Measurements from ENCODE around the gene LMLN.
"Not testable (repeated sequence)": the region's sequence is repeated elsewhere in the genome, so short reads cannot be mapped to it uniquely, and the experiment has no call there.

Gene LMLN

GRCh38 chr3:198027799-198028390, 67.9 kb downstream of the LMLN start:
- no peak for DNase-seq

DNA sequence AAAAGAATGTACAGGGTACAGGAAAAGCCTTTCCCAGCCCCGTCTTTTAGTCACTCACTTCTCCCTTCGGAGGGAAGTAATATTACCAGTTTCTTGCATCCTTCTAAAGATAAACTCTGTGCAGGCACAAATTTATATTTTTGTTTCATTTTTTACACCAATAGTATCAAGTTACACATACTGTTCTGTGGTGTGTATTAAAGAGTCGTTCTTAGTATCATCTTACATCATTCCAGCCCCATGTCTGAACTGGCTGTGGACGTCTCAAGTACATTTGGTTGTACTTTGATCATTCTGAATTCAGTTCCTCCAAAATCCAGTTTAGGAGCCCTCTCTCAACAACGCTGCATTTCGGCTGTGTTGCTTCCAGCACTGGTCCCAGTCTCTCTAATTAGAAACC, 68.7 kb downstream of the LMLN start:
- no peak for DNase-seq

GRCh38 chr3:198030125-198030524, 70.1 kb downstream of the LMLN start:
- DNase-seq: no peak

- no peak for DNase-seq
These were observed 70.7 kb downstream of the LMLN start for GRCh38 chr3:198030726-198031125.

- DNase-seq: no peak
These were observed 72.3 kb downstream of the LMLN start for GRCh38 chr3:198032039-198032936.

- no peak for DNase-seq
These were observed 83.1 kb downstream of the LMLN start for GRCh38 chr3:198043119-198043518.

DNA sequence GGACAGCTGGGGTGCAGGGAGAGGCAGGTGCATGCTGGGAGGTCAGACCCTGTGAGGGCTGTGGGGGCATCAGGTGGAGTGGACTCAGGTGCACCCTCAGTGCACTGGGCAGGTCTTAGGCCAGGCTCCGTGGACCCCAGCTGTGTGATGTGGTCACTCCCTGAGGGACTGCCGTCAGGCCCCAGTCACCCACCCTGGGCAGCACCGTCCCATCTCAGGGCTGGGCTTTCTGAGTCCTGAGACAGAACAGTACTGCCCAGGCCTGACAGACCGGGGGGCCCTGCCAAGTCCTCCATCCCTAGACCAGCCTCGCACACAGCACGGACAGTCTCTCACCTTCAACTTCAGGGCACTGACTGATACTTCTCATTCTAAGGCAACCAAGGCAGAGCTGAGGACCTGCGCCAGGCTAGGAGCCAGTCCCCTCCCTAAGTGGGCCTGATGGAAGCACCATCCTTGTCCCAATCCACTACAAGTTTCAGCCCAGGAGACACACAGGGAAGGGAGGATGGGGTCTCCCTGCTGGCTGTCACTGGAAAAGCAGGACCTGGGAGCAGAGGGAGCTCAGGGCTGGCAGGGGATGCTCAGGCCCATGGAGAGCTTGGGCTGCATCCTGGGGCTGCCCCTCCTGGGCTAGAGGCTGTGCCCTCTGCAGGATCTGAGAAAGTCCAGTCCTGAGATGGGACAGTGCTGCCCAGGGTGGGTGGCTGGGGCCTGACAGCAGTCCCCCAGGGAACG, 86.3 kb downstream of the LMLN start:
- no peak for DNase-seq

GRCh38 chr3:198048445-198048844, 88.4 kb downstream of the LMLN start:
- no peak for DNase-seq

GRCh38 chr3:198051836-198052235, 91.8 kb downstream of the LMLN start:
- no peak for DNase-seq

GRCh38 chr3:198053462-198053861, 93.4 kb downstream of the LMLN start:
- DNase-seq: not testable (repeated sequence)

- DNase-seq: no peak
These were observed 101.4 kb downstream of the LMLN start for GRCh38 chr3:198061119-198062067.

DNA sequence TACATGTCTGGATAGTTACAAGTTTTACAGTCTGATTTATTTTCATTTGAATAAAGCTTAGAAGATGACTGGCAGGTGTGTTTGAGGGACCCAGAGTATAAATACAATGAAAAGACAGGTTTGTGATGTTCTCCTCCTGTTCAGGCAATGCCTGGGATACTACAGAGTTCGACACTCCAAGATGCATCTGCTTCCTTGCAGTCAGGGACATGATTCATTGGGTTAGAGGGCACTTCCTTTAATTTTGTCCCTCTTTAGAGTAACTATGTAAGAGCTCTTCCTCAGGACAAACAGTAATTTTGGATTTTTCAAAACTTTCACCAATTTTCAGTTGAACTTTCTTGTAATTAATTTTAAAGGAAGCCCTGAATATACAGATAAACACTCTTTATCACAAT, 102.0 kb downstream of the LMLN start:
- DNase-seq: no peak

GRCh38 chr3:198064420-198064819, 104.4 kb downstream of the LMLN start:
- no peak for DNase-seq

- DNase-seq: no peak
These were observed 105.9 kb downstream of the LMLN start for GRCh38 chr3:198065897-198066296.

GRCh38 chr3:198067416-198067815, 107.4 kb downstream of the LMLN start:
- DNase-seq: no peak

GRCh38 chr3:198070871-198071270, 110.9 kb downstream of the LMLN start:
- DNase-seq: no peak

GRCh38 chr3:198071602-198072287, 111.7 kb downstream of the LMLN start:
- no peak for DNase-seq

DNA sequence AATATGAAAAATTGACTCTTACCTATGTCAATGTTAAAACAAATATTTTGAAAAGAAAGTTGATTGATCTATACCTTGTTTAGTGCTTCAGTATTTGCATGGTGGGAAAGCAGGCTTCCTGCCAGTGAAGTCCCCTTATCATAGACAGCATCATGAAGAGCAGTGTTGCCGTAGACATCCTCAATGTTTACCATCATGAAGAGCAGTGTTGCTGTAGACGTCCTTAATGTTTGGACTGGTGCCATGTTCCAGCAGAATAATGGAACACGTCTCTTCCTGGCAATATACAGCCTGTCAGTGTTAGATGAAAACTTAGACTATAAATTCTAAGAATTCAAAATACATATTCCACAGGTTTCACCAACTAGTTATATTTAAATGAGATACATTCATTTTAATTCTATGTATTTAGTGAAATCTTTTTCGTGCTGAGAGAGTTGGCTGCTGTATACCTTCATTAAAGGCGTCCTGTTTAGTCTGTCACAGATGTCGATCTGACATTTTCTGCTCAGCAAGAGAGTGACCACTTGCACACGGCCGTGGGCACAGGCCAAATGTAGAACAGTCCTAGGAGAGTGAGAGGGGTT, 116.8 kb downstream of the LMLN start:
- DNase-seq: no peak

- no peak for DNase-seq
These were observed 119.9 kb downstream of the LMLN start for GRCh38 chr3:198079771-198080520.

DNA sequence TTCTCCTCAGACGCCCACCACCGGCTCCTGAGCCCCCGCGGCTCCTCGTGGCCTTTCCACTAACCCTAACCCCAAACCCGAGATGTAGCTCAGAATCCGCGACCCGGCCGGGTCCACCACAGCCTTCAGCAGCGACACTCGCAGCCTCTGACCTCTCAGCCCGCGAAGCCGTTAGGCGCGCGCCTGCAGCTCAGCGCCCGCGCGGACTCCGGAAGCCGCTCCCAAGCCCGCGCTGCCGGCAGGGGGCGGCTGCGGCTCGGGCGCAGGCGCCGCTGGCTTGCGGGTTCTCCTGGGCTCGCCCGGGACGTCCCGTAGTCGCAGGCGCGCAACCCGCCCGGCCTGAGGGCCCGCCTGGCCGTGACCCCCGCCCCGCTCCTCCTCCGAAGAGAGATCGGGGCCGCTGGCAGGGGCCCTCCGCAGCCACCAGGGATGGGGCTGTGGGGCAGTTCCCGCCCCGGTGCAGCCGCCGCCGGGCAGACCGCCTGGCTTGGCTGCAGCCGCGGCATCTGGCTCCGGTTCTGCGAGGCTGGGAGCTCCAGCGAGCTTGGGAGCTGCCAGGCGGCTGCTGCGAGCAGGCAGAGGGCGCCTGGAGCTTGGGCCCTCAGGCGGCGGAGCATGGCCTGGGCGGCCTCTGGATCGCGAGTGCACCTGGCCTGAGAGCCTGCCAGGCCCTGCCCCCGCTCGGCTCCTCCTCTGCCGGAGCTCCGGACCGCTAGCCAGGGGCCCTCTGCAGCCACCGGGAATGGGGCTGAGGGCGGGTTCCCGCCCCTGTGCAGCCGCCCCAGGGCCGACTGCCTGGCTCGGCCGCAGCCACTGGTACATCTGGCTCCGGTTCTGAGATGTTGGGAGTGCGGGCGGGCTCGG, 120.7 kb downstream of the LMLN start:
- no peak for DNase-seq

Measured in NCI-H1417 treated with DMSO at 0.1 percent for 48 hours (cell line).